ENCODE results near the gene TBC1D22A.

DNA sequence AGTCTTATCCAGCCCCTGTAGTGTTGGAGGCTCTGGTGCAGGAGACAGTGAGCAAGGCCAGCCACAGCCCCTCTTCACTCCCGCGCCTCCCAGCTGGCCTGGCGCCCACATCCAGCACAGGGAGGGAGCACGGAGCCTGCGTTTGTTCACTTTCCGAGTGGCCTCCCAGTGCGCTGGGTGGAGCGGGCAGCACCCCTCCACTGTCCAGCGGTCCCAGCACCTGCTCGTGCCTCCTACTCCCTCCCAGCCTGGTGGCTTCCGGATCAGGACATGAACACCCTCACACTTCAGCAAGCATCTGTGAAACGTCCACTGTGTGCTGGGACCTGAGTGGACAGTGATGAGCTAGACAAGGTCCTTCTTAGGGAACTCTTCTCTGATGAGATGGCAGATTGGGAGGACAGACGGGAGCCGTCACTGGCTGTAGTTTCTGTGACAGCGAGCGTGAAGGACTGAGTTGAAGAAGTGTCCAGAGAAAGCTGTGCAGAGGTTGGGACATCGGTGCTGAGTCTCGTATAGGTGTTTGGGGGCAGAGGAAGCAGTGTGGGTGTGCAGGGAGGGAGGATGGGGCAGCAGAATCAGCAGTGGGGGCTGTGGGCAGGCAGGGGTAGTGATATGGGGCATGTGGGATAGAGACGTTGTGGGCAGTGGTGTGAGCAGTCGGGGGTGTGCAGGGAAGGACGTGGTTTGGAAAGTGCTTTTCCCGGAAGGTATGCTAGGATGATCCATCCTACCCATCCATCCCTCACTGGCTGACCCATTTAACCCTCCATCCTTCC is 256.8 kb downstream of the TBC1D22A start:
- no peak for TF ChIP-seq POLR2A (IDR thresholded peaks at IDR 0.05)
- TF ChIP-seq, protein P1, sequence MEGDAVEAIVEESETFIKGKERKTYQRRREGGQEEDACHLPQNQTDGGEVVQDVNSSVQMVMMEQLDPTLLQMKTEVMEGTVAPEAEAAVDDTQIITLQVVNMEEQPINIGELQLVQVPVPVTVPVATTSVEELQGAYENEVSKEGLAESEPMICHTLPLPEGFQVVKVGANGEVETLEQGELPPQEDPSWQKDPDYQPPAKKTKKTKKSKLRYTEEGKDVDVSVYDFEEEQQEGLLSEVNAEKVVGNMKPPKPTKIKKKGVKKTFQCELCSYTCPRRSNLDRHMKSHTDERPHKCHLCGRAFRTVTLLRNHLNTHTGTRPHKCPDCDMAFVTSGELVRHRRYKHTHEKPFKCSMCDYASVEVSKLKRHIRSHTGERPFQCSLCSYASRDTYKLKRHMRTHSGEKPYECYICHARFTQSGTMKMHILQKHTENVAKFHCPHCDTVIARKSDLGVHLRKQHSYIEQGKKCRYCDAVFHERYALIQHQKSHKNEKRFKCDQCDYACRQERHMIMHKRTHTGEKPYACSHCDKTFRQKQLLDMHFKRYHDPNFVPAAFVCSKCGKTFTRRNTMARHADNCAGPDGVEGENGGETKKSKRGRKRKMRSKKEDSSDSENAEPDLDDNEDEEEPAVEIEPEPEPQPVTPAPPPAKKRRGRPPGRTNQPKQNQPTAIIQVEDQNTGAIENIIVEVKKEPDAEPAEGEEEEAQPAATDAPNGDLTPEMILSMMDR (IDR thresholded peaks at IDR 0.05 in 4 of 5, conservative IDR thresholded peaks at IDR 0.05 in 1 of 5) = no peak

All from gastrocnemius medialis (tissue), 4 donors.